ENCODE results near the gene STRN. TPM values are rescaled to one million over a fixed set of nuclear protein-coding genes. Genes with fewer than 3 reads are reported as not detected.
A peak's percentile ranks its signal among the peaks of the same experiment; 100 is the strongest.

STRN gene
- total and polyA plus RNA-seq, 2 experiments from 2014 or later: 6.5 to 12.1 TPM

DNA sequence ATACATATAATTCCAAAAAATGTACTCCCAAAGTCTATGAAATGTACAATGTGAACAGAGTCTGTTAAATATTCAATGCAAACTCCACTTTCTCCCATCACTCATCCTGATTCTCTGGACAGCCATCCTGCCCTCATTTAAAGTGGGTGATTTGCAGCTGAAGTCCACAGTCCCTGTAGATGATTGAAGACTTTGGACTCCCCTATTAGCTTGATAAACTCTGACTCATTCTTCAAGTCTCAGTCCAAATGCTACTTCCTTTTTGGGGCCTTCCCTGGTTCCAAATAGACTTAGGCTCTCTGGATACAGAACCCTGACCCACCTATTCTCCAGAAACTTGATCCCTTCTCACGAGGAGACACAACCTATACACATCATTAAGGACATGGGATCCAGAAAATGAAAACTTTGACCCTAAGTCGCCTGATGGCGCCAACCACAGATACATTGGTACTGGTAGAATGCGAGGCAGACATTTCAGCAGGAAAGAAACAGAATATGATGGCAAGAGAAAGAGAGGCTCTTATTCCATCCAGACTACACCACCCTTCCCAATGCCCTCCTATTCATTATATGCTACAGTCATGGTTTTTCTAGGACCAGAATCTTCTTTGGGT, 147.1 kb downstream of the STRN start:
- no peak for DNase-seq
- TF ChIP-seq EZH2phosphoT487 (IDR thresholded peaks at IDR 0.05; ENCODE audit: insufficient read depth, low read depth) (no peak), EZH2 (IDR thresholded peaks at IDR 0.05; ENCODE audit: insufficient read depth, poor library complexity, severe bottlenecking) (no peak)
- no peak overlapping the region for H2AFZ ChIP-seq
- no peak overlapping the region for H3K4me2 ChIP-seq (ENCODE audit: unreplicated experiment)
- 78 to 83% methylated on average over 4 of the region's 4 CpGs for WGBS, 2 experiments (ENCODE audit: low coverage in 1 of 2, low lambda C conversion rate in 2 of 2, missing lambda C conversion rate in 2 of 2)
- no peak overlapping the region for H3K4me3 ChIP-seq
- H3K9me2 ChIP-seq (ENCODE audit: insufficient read depth): no peaks in the 10 kb centered on the region
- 0 out of 2 replicates have a peak, but pooled peaks cover 3% of the 10 kb centered on the region for H3K27me3 ChIP-seq (replicated peaks; ENCODE audit: insufficient read depth)
- no peak overlapping the region for H3K9ac ChIP-seq
- H3K79me2 ChIP-seq (ENCODE audit: insufficient read depth): no peaks in the 10 kb centered on the region
- H3K27ac ChIP-seq: no peak overlapping the region
- no peaks in the 10 kb centered on the region for H3K36me3 ChIP-seq (ENCODE audit: low read depth)
- in situ Hi-C loops (cut with MboI): no loop called here
- no peaks in the 10 kb centered on the region for H3K9me3 ChIP-seq (ENCODE audit: low read depth)
- no peaks in the 10 kb centered on the region for H4K20me1 ChIP-seq (ENCODE audit: insufficient read depth)
- no peaks in the 10 kb centered on the region for H3K4me1 ChIP-seq (ENCODE audit: insufficient read depth)
- no peaks in the 10 kb centered on the region for H3F3A ChIP-seq (ENCODE audit: insufficient read depth)

DNA sequence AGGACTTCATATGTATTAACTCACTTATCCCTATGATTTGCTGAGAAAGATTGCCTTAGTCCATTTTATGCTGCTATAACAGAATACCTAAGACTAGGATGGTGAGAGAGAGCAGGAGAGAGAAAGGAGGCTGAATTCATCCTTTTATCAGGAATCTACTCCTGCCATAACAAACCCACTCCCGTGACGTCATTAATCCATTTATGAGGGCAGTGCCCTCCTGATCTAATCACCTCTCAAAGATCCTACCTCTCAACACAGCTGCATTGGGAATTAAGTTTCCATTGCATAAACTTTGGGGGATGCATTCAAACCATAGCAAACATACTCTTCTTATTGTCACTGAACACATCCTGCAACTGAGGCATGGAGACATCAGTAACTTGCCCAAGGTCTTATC, 147.8 kb downstream of the STRN start:
- Histone ChIP-seq H3K36me3 (ENCODE audit: low read depth) (no peaks in the 10 kb centered on the region), H3K9me3 (ENCODE audit: low read depth) (no peaks in the 10 kb centered on the region), H3K9me2 (ENCODE audit: insufficient read depth) (no peaks in the 10 kb centered on the region), H3K79me2 (ENCODE audit: insufficient read depth) (no peaks in the 10 kb centered on the region), H3K4me2 (ENCODE audit: unreplicated experiment) (no peak overlapping the region), H3F3A (ENCODE audit: insufficient read depth) (no peaks in the 10 kb centered on the region), H2AFZ (no peak overlapping the region), H3K4me1 (ENCODE audit: insufficient read depth) (no peaks in the 10 kb centered on the region), H4K20me1 (ENCODE audit: insufficient read depth) (no peaks in the 10 kb centered on the region), H3K27ac (no peak overlapping the region), H3K4me3 (no peak overlapping the region), H3K27me3 (replicated peaks; ENCODE audit: insufficient read depth) (0 out of 2 replicates have a peak, but pooled peaks cover 3% of the 10 kb centered on the region), H3K9ac (no peak overlapping the region)
- WGBS, 2 experiments (ENCODE audit: low coverage in 1 of 2, low lambda C conversion rate in 2 of 2, missing lambda C conversion rate in 2 of 2): 50 to 52% methylated on average over 2 of the region's 2 CpGs
- no peak for DNase-seq
- no peak for TF ChIP-seq EZH2 (IDR thresholded peaks at IDR 0.05; ENCODE audit: insufficient read depth, poor library complexity, severe bottlenecking)
- TF ChIP-seq EZH2phosphoT487 (IDR thresholded peaks at IDR 0.05; ENCODE audit: insufficient read depth, low read depth): no peak
- in situ Hi-C loops (cut with MboI): no loop called here

DNA sequence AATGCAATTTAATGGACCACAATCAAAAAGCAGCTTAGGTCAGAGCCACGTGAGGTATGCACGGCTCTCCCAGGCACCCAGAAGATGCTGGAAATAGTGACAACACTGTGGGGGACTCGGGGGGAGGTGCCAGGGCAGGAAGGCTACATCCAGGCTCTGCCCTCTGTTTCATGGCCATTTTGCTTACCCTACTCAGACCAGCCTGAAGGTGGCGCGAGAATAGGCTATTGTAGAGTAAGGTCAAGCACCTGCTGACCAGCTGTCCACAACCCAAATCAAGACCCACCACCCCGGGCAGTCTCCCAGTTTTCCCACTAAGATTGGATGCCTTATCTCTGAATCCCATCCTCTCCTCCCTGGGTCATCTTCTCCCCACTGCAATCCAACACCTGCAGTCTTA, 154.1 kb downstream of the STRN start:
- H3K9me3 ChIP-seq (ENCODE audit: low read depth): no peaks in the 10 kb centered on the region
- no peaks in the 10 kb centered on the region for H3K4me1 ChIP-seq (ENCODE audit: insufficient read depth)
- no peaks in the 10 kb centered on the region for H3K9me2 ChIP-seq (ENCODE audit: insufficient read depth)
- no peak overlapping the region for H3K4me3 ChIP-seq
- H3K36me3 ChIP-seq (ENCODE audit: low read depth): no peaks in the 10 kb centered on the region
- no peaks in the 10 kb centered on the region for H3K79me2 ChIP-seq (ENCODE audit: insufficient read depth)
- no peak overlapping the region for H2AFZ ChIP-seq
- no peaks in the 10 kb centered on the region for H3F3A ChIP-seq (ENCODE audit: insufficient read depth)
- H3K9ac ChIP-seq: no peak overlapping the region
- H3K27ac ChIP-seq: no peak overlapping the region
- peak; percentile 8 for DNase-seq
- no peak for TF ChIP-seq EZH2phosphoT487 (IDR thresholded peaks at IDR 0.05; ENCODE audit: insufficient read depth, low read depth)
- TF ChIP-seq EZH2 (IDR thresholded peaks at IDR 0.05; ENCODE audit: insufficient read depth, poor library complexity, severe bottlenecking): no peak
- 9 to 12% methylated on average over 6 of the region's 6 CpGs for WGBS, 2 experiments (ENCODE audit: low coverage in 1 of 2, low lambda C conversion rate in 2 of 2, missing lambda C conversion rate in 2 of 2)
- in situ Hi-C loops (cut with MboI): no loop called here
- no peaks in the 10 kb centered on the region for H3K27me3 ChIP-seq (replicated peaks; ENCODE audit: insufficient read depth)
- no peak overlapping the region for H3K4me2 ChIP-seq (ENCODE audit: unreplicated experiment)
- no peaks in the 10 kb centered on the region for H4K20me1 ChIP-seq (ENCODE audit: insufficient read depth)

DNA sequence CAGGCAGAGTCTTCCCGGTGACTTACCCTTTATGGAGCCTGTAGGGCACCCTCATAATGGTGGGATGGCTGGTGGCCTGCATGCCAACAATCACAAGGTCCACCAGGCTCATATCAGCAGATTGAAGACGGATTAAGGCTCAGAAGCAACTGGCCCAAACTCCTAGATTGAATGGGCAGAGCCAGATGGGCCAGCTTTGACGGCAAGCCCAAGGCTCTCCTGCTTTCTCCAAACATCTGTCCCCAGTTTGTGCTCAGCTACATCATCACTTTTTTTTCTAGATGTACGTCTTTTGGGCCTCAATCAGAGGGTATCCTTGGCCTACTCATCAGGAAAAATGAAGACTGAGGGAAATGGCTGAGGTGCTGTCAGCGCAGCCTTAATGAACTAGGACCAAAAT, 155.3 kb downstream of the STRN start:
- Histone ChIP-seq H3K27ac (no peak overlapping the region), H3K9me3 (ENCODE audit: low read depth) (no peaks in the 10 kb centered on the region), H3K4me3 (no peak overlapping the region), H4K20me1 (ENCODE audit: insufficient read depth) (no peaks in the 10 kb centered on the region), H3K27me3 (replicated peaks; ENCODE audit: insufficient read depth) (no peaks in the 10 kb centered on the region), H3K79me2 (ENCODE audit: insufficient read depth) (no peaks in the 10 kb centered on the region), H3K9ac (no peak overlapping the region), H3F3A (ENCODE audit: insufficient read depth) (no peaks in the 10 kb centered on the region), H3K4me2 (ENCODE audit: unreplicated experiment) (no peak overlapping the region), H3K36me3 (ENCODE audit: low read depth) (no peaks in the 10 kb centered on the region), H3K9me2 (ENCODE audit: insufficient read depth) (no peaks in the 10 kb centered on the region), H3K4me1 (ENCODE audit: insufficient read depth) (no peaks in the 10 kb centered on the region), H2AFZ (no peak overlapping the region)
- TF ChIP-seq EZH2phosphoT487 (IDR thresholded peaks at IDR 0.05; ENCODE audit: insufficient read depth, low read depth) (no peak), EZH2 (IDR thresholded peaks at IDR 0.05; ENCODE audit: insufficient read depth, poor library complexity, severe bottlenecking) (no peak)
- in situ Hi-C loops (cut with MboI): no loop called here
- WGBS, 2 experiments (ENCODE audit: low coverage in 1 of 2, low lambda C conversion rate in 2 of 2, missing lambda C conversion rate in 2 of 2): 49 to 51% methylated on average over 5 of the region's 5 CpGs
- no peak for DNase-seq

DNA sequence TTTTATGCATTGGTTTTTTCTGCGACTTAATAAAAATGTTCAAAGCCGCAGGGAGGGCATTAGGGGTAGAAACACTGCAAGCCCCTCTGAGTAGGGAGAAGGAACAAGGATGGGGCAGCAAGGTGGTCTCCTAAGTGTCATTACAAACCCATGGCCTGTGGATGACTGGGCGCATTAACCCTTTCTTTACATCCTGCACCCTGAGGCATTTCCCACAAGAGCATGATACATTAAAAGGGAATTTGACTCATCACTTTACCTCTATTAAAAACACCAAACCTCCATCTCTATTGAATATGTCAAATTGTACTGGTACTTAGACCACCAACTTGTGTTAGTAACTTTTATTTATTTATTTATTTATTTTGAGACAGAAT, 157.3 kb downstream of the STRN start:
- H3K4me3 ChIP-seq: no peak overlapping the region
- no peaks in the 10 kb centered on the region for H3K79me2 ChIP-seq (ENCODE audit: insufficient read depth)
- TF ChIP-seq EZH2 (IDR thresholded peaks at IDR 0.05; ENCODE audit: insufficient read depth, poor library complexity, severe bottlenecking): no peak
- no peak for TF ChIP-seq EZH2phosphoT487 (IDR thresholded peaks at IDR 0.05; ENCODE audit: insufficient read depth, low read depth)
- H4K20me1 ChIP-seq (ENCODE audit: insufficient read depth): no peaks in the 10 kb centered on the region
- no peak overlapping the region for H3K9ac ChIP-seq
- no peaks in the 10 kb centered on the region for H3K27me3 ChIP-seq (replicated peaks; ENCODE audit: insufficient read depth)
- no peaks in the 10 kb centered on the region for H3K36me3 ChIP-seq (ENCODE audit: low read depth)
- DNase-seq: no peak
- in situ Hi-C loops (cut with MboI): no loop called here
- WGBS, 2 experiments (ENCODE audit: low coverage in 1 of 2, low lambda C conversion rate in 2 of 2, missing lambda C conversion rate in 2 of 2): 71 to 82% methylated on average over 3 of the region's 3 CpGs
- no peak overlapping the region for H3K27ac ChIP-seq
- H3K9me2 ChIP-seq (ENCODE audit: insufficient read depth): no peaks in the 10 kb centered on the region
- H3F3A ChIP-seq (ENCODE audit: insufficient read depth): no peaks in the 10 kb centered on the region
- no peaks in the 10 kb centered on the region for H3K4me1 ChIP-seq (ENCODE audit: insufficient read depth)
- H3K9me3 ChIP-seq (ENCODE audit: low read depth): no peaks in the 10 kb centered on the region
- H3K4me2 ChIP-seq (ENCODE audit: unreplicated experiment): no peak overlapping the region
- H2AFZ ChIP-seq: no peak overlapping the region
